Measurements from ENCODE around the gene CNOT2.

- no peak for TF ChIP-seq CTCF (IDR thresholded peaks at IDR 0.05 in 4 of 5, conservative IDR thresholded peaks at IDR 0.05 in 1 of 5)
- peak; percentile 65 to 80 for TF ChIP-seq POLR2A (IDR thresholded peaks at IDR 0.05)
These were observed at the start of gene CNOT2 for GRCh38 chr12:70242695-70243509.

Data from gastrocnemius medialis (tissue), 4 donors.